Measurements from ENCODE around the gene NAT14.

- no peak for TF ChIP-seq TAF1 (IDR thresholded peaks at IDR 0.05; ENCODE audit: borderline replicate concordance, low read depth, low read length)
- no peak for TF ChIP-seq POLR2A (IDR thresholded peaks at IDR 0.05; ENCODE audit: low read depth, low read length)
Measured at GRCh38 chr19:55462722-55463121, 22.3 kb upstream of the NAT14 start.

Data from GM12892 (cell line).